HepG2 (cell line): ENCODE data around the gene SMIM24. TPM values are rescaled to one million over a fixed set of nuclear protein-coding genes. Genes with fewer than 3 reads are reported as not detected.

Experiments used
- CAMTA2 ChIP-seq: sonication (generic); formaldehyde crosslinking; IDR thresholded peaks from 2 replicates; pipeline ENCODE4 v1.4.0; 2020; ENCODE audit warnings: mild to moderate bottlenecking, missing genetic modification reagents, borderline replicate concordance
- DPF2 ChIP-seq: sonication (generic); formaldehyde crosslinking; IDR thresholded peaks from 2 replicates; pipeline ENCODE4 v1.4.0; 2020; ENCODE audit warnings: mild to moderate bottlenecking, low read depth, missing genetic modification reagents, borderline replicate concordance
- FOSL1 ChIP-seq: sonication (generic); formaldehyde crosslinking; IDR thresholded peaks from 2 replicates; pipeline ENCODE4 v1.9.0; 2021; ENCODE audit warnings: missing genetic modification reagents, borderline replicate concordance
- GTF3A ChIP-seq: sonication (generic); formaldehyde crosslinking; conservative IDR thresholded peaks from 2 replicates; pipeline ENCODE4 v1.4.0; 2020; ENCODE audit warnings: mild to moderate bottlenecking, missing genetic modification reagents
- HIVEP1 ChIP-seq: sonication (generic); formaldehyde crosslinking; IDR thresholded peaks from 2 replicates; pipeline ENCODE4 v1.4.0; 2020; ENCODE audit warnings: mild to moderate bottlenecking, missing genetic modification reagents
- HMG20B ChIP-seq: conservative IDR thresholded peaks from 2 replicates; pipeline ENCODE4 v1.6.1; 2016; ENCODE audit warnings: missing genetic modification reagents, missing compliant biosample characterization
- HNF4A ChIP-seq: sonication (generic); formaldehyde crosslinking; IDR thresholded peaks from 2 replicates; pipeline ENCODE4 v1.4.0; 2020; ENCODE audit warnings: missing genetic modification reagents
- HOXA9 ChIP-seq: sonication (generic); formaldehyde crosslinking; IDR thresholded peaks from 2 replicates; pipeline ENCODE4 v1.8.1; 2022; ENCODE audit warnings: missing genetic modification reagents, mild to moderate bottlenecking, moderate library complexity, borderline replicate concordance
- JDP2 ChIP-seq: sonication (generic); formaldehyde crosslinking; IDR thresholded peaks from 2 replicates; pipeline ENCODE4 v1.8.1; 2022; ENCODE audit warnings: missing genetic modification reagents, borderline replicate concordance
- KLF6 ChIP-seq: IDR thresholded peaks from 2 replicates; pipeline ENCODE4 v1.8.0; 2016; ENCODE audit warnings: missing biosample characterization, missing genetic modification reagents
- MEIS1 ChIP-seq: sonication (generic); formaldehyde crosslinking; IDR thresholded peaks from 2 replicates; pipeline ENCODE4 v1.9.0; 2021; ENCODE audit warnings: mild to moderate bottlenecking, missing genetic modification reagents, moderate library complexity, borderline replicate concordance
- MXI1 ChIP-seq: IDR thresholded peaks from 3 replicates; pipeline ENCODE4 v1.6.1; 2012; ENCODE audit warnings: low read depth, low read length, inconsistent platforms, borderline replicate concordance
- MZF1 ChIP-seq: sonication (generic); formaldehyde crosslinking; IDR thresholded peaks from 2 replicates; pipeline ENCODE4 v1.8.1; 2023; ENCODE audit warnings: mild to moderate bottlenecking, missing genetic modification reagents, borderline replicate concordance
- POGZ ChIP-seq: sonication (generic); formaldehyde crosslinking; IDR thresholded peaks from 2 replicates; pipeline ENCODE4 v1.4.0; 2020; ENCODE audit warnings: mild to moderate bottlenecking, missing genetic modification reagents
- SAP130 ChIP-seq: IDR thresholded peaks from 2 replicates; pipeline ENCODE4 v1.6.1; 2016; ENCODE audit warnings: low read depth
- SNAPC2 ChIP-seq: sonication (generic); formaldehyde crosslinking; IDR thresholded peaks from 2 replicates; pipeline ENCODE4 v1.8.1; 2022; ENCODE audit warnings: mild to moderate bottlenecking, missing genetic modification reagents
- TARDBP ChIP-seq: sonication (generic); formaldehyde crosslinking; IDR thresholded peaks from 2 replicates; pipeline ENCODE4 v1.8.0; 2022; ENCODE audit warnings: mild to moderate bottlenecking, missing genetic modification reagents
- TGIF2 ChIP-seq: IDR thresholded peaks from 2 replicates; pipeline ENCODE4 v1.6.1; 2016; ENCODE audit warnings: control low read depth, missing compliant biosample characterization
- ZBTB3 ChIP-seq: sonication (generic); formaldehyde crosslinking; IDR thresholded peaks from 2 replicates; pipeline ENCODE4 v1.4.0; 2020; ENCODE audit warnings: low read depth, mild to moderate bottlenecking, moderate library complexity, missing genetic modification reagents, borderline replicate concordance
- ZBTB4 ChIP-seq: sonication (generic); formaldehyde crosslinking; IDR thresholded peaks from 2 replicates; pipeline ENCODE4 v1.4.0; 2020; ENCODE audit warnings: missing genetic modification reagents, mild to moderate bottlenecking, borderline replicate concordance
- ZNF10 ChIP-seq: sonication (generic); formaldehyde crosslinking; IDR thresholded peaks from 2 replicates; pipeline ENCODE4 v1.4.0; 2020; ENCODE audit warnings: mild to moderate bottlenecking, low read depth, missing genetic modification reagents, borderline replicate concordance
- ZNF101 ChIP-seq: sonication (generic); formaldehyde crosslinking; IDR thresholded peaks from 2 replicates; pipeline ENCODE4 v1.4.0; 2020; ENCODE audit warnings: mild to moderate bottlenecking, low read depth, missing genetic modification reagents, borderline replicate concordance
- ZNF335 ChIP-seq: sonication (generic); formaldehyde crosslinking; IDR thresholded peaks from 2 replicates; pipeline ENCODE4 v1.4.0; 2020; ENCODE audit warnings: missing genetic modification reagents
- ZNF383 ChIP-seq: sonication (generic); formaldehyde crosslinking; IDR thresholded peaks from 2 replicates; pipeline ENCODE4 v1.4.0; 2020; ENCODE audit warnings: missing genetic modification reagents, mild to moderate bottlenecking, borderline replicate concordance
- ZNF460 ChIP-seq: sonication (generic); formaldehyde crosslinking; IDR thresholded peaks from 2 replicates; pipeline ENCODE4 v1.5.1; 2020; ENCODE audit warnings: missing genetic modification reagents, mild to moderate bottlenecking, borderline replicate concordance
- ZSCAN25 ChIP-seq: sonication (generic); formaldehyde crosslinking; IDR thresholded peaks from 2 replicates; pipeline ENCODE4 v1.8.0; 2022; ENCODE audit warnings: mild to moderate bottlenecking, missing genetic modification reagents
- polyA plus RNA-seq, 8 experiments: library from polyadenylated mRNA; depleted of rRNA in 3 of 8; stranded (reverse) in 7 of 8; unstranded in 1 of 8; fragments of >200 nt; fragmentation: Illumina TruSeq in 4 of 8; extraction: Trizol in 4 of 8; gene quantifications; 2 replicates each; pipeline versions ENCODE4 v1.2.1 to v1.2.3, GENCODE V29; 2011 to 2016; ENCODE audit warnings: low read depth in 4 of 8, missing spikeins in 1 of 8, mixed read lengths in 1 of 8; ENCODE audit not compliant: insufficient read depth in 1 of 8
- total RNA-seq, 5 experiments: library from RNA; depleted of rRNA; stranded (reverse); fragments of >200 nt; fragmentation: Illumina TruSeq; extraction: Trizol; gene quantifications; 2 replicates each; pipeline ENCODE4 v1.2.3, GENCODE V29; 2016; ENCODE audit warnings: low read depth in 1 of 5
- TF ChIP-seq, protein P1 (sequence below): sonication (generic); formaldehyde crosslinking; IDR thresholded peaks from 2 replicates; pipeline ENCODE4 v1.4.0; 2020; ENCODE audit warnings: missing genetic modification reagents, low read depth, mild to moderate bottlenecking, borderline replicate concordance

Gene SMIM24
- total and polyA plus RNA-seq, 2 of the 13 experiments (the other 11 are each of a cell fraction or from before 2014, with no cell fraction given) = 11.2 to 70.6 TPM

GRCh38 chr19:3434630-3435553 is 45.4 kb downstream of the SMIM24 start (continued):
- TF ChIP-seq TARDBP (CRISPR knock-in tag) (0 out of 2 replicates have a peak, but pooled peaks have one; percentile 14), ZSCAN25 (CRISPR knock-in tag) (no peak), HNF4A (no peak), ZNF460 (CRISPR knock-in tag) (no peak), FOSL1 (peak; percentile 85), KLF6 (CRISPR knock-in tag) (no peak), CAMTA2 (CRISPR knock-in tag) (no peak), SAP130 (CRISPR knock-in tag) (peak; percentile 75), POGZ (CRISPR knock-in tag) (peak; percentile 67), ZNF335 (CRISPR knock-in tag) (peak; percentile 73; the same call in 1 of the 2 replicates), MEIS1 (CRISPR knock-in tag) (no peak), SNAPC2 (CRISPR knock-in tag) (no peak), ZNF383 (CRISPR knock-in tag) (no peak), ZNF101 (CRISPR knock-in tag) (no peak), GTF3A (CRISPR knock-in tag) (no peak), MXI1 (peak; percentile 73; the same call in 2 of the 3 replicates), ZBTB4 (no peak), ZBTB3 (CRISPR knock-in tag) (no peak), HOXA9 (CRISPR knock-in tag) (no peak), DPF2 (CRISPR knock-in tag) (no peak), JDP2 (no peak), HIVEP1 (peak; percentile 76; the same call in 1 of the 2 replicates), TGIF2 (CRISPR knock-in tag) (no peak), HMG20B (CRISPR knock-in tag) (no peak), ZNF10 (CRISPR knock-in tag) (no peak), MZF1 (CRISPR knock-in tag) (no peak)
- TF ChIP-seq, protein P1, sequence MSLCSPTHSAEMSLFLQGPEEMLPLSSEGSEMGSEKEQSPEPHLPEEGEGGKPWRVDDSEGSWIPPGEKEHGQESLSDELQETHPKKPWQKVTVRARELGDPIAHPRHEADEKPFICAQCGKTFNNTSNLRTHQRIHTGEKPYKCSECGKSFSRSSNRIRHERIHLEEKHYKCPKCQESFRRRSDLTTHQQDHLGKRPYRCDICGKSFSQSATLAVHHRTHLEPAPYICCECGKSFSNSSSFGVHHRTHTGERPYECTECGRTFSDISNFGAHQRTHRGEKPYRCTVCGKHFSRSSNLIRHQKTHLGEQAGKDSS (CRISPR knock-in tag) = no peak
